ENCODE measurements around the gene PPP1R17. TPM values are rescaled to one million over a fixed set of nuclear protein-coding genes. Genes with fewer than 3 reads are reported as not detected.

PPP1R17 gene
- total RNA-seq, 4 donors from 2014 or later = not detected

DNA sequence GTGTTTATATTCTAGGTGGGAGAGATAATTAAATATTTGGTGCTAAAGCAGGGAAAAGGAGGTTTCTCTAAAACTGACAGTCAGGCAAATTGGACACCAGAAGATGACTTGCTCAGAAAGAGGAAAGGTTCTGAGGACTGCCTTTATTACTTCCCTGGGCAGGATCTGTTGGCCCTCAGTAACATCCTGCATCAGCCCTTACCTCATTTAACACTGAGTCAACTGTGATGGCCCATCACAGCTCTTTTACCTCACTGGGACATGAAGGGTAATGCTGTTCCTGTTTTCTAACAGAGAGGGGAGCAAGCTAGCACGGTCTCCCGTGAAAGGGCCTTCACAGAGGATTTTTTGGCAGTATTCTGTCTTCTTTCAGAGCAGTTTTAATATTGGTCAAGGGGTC lies 12.0 kb downstream of the PPP1R17 start:
- TF ChIP-seq, protein P1, sequence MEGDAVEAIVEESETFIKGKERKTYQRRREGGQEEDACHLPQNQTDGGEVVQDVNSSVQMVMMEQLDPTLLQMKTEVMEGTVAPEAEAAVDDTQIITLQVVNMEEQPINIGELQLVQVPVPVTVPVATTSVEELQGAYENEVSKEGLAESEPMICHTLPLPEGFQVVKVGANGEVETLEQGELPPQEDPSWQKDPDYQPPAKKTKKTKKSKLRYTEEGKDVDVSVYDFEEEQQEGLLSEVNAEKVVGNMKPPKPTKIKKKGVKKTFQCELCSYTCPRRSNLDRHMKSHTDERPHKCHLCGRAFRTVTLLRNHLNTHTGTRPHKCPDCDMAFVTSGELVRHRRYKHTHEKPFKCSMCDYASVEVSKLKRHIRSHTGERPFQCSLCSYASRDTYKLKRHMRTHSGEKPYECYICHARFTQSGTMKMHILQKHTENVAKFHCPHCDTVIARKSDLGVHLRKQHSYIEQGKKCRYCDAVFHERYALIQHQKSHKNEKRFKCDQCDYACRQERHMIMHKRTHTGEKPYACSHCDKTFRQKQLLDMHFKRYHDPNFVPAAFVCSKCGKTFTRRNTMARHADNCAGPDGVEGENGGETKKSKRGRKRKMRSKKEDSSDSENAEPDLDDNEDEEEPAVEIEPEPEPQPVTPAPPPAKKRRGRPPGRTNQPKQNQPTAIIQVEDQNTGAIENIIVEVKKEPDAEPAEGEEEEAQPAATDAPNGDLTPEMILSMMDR (IDR thresholded peaks at IDR 0.05; ENCODE audit: low read depth) = no peak

DNA sequence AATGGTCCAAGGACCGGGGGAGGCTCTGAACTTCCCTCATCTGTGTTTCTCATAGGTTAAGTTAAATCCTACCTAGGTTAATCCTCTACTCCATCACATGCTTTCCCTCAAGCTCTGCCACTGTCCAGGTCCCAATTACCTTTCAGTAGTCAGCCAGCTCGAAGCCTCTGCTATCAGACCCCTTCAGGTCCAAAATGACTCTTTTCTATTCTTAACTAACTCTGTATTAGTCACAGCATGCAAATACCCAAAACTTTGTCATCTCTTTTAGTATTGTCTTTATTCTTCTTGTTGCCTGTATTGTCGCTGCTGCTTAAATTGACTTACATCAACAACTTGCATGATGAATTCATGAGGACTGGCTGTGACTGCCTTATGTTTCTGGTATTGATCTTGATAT lies 15.3 kb downstream of the PPP1R17 start:
- TF ChIP-seq, protein P1 (IDR thresholded peaks at IDR 0.05; ENCODE audit: low read depth) = no peak

DNA sequence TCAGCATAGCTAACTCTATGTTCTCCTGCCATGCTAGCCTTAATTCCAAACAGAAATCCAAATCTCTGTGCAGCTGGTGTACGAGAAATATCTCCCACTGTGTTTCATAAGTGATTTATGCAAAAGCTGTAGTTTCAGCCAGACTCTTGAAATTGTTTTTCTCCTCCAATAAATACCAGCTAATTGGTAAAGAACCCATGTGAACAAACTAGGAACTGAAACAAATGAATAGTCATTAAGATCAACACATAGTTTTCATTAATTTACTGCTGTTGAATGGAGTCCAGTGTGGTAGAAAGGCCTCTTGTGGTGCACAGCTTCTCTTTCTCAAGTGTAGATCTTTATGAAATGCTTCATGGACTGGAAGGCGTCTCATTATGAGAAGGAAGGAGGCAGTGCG lies 18.4 kb downstream of the PPP1R17 start:
- TF ChIP-seq, protein P1 (IDR thresholded peaks at IDR 0.05; ENCODE audit: low read depth) = no peak

GRCh38 chr7:31707089-31707488 lies 20.1 kb downstream of the PPP1R17 start:
- TF ChIP-seq, protein P1 (IDR thresholded peaks at IDR 0.05; ENCODE audit: low read depth) = no peak

DNA sequence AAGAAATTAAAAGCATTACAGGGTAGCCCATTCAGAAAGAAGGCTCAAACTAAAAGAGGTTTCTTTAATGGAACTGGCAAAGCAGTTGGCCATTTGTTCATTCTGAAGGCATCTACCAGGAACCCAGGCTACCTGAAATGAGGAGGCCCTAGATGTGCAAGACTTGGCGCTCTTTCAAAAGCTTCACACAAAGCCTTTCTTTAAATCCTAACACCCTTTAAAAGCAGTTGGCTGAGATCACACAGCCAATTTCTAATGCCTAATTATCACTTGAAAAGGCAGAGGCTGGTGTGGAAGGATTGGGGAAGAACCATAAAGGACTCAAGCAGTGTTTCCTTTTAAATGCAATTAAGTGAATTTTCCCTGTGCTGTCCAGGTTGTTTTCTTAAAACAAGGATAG lies 23.2 kb downstream of the PPP1R17 start:
- TF ChIP-seq, protein P1 (IDR thresholded peaks at IDR 0.05; ENCODE audit: low read depth) = no peak

DNA sequence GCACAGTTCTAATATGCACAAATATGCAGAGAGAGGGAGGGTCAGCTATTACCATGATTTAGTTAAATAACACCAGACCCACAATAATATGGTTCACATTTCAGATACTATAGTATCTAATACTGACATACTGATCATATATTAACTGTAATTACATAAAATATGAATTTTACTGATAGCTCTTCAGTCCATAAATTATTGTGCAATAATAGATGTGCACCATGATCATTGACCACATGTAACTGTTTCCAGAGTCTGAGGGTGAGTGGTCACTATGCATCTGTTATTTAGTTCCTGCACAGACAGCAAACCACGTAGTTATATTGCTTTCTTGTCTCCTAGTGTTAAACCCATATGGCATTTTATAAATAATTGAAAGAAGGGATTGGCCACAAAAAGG lies 29.3 kb downstream of the PPP1R17 start:
- TF ChIP-seq, protein P1 (IDR thresholded peaks at IDR 0.05; ENCODE audit: low read depth) = no peak

- TF ChIP-seq, protein P1 (IDR thresholded peaks at IDR 0.05; ENCODE audit: low read depth) = no peak
These were observed 33.4 kb downstream of the PPP1R17 start for GRCh38 chr7:31720366-31720765.
